Measurements from ENCODE around the gene CIBAR2. TPM values are rescaled to one million over a fixed set of nuclear protein-coding genes. Genes with fewer than 3 reads are reported as not detected.

CIBAR2 gene
- total and polyA plus RNA-seq, 9 of the 15 experiments (the other 6 are each of a cell fraction or from before 2014, with no cell fraction given) = not detected

GRCh38 chr16:85056211-85056748 is 56.0 kb downstream of the CIBAR2 start (continued):
- no peak for TF ChIP-seq HOMEZ (CRISPR knock-in tag; IDR thresholded peaks at IDR 0.05)
- no peak for TF ChIP-seq HSF4 (CRISPR knock-in tag; IDR thresholded peaks at IDR 0.05; ENCODE audit: borderline replicate concordance)
- TF ChIP-seq MYNN (IDR thresholded peaks at IDR 0.05) = no peak
- no peak for TF ChIP-seq MYNN (CRISPR knock-in tag; IDR thresholded peaks at IDR 0.05)
- TF ChIP-seq CBFA2T3 (IDR thresholded peaks at IDR 0.05) = no peak
- no peak for TF ChIP-seq GABPA (tag; conservative IDR thresholded peaks at IDR 0.05; ENCODE audit: low read depth)
- TF ChIP-seq RBM25 (IDR thresholded peaks at IDR 0.05; ENCODE audit: low read depth, low read length, severe bottlenecking) = no peak
- no peak for TF ChIP-seq SIN3B (IDR thresholded peaks at IDR 0.05; ENCODE audit: low read depth)
- no peak for TF ChIP-seq FOXP1 (CRISPR knock-in tag; IDR thresholded peaks at IDR 0.05)

Data from K562 (cell line).